Fibroblast of the conjunctiva (primary cell): ENCODE results near the gene SPINT3.
A peak's percentile ranks its signal among the peaks of the same experiment; 100 is the strongest.

ENCODE experiments used
- DNase-seq: peaks from one replicate; pipeline ENCODE4 v3.0.0-alpha.2; 2010; ENCODE audit warnings: low read depth

SPINT3 gene

GRCh38 chr20:45515147-45515913 is at the start of gene SPINT3:
TSS of gene SPINT3 (minus strand) at chr20:45515622. CDS start at chr20:45515608, 14 bp downstream.
- DNase-seq: no peak

GRCh38 chr20:45564760-45565276 is 49.4 kb upstream of the SPINT3 start:
- DNase-seq: no peak

GRCh38 chr20:45555198-45555597 is 39.8 kb upstream of the SPINT3 start:
- no peak for DNase-seq

GRCh38 chr20:45552456-45552855 is 37.0 kb upstream of the SPINT3 start:
- DNase-seq: no peak

- DNase-seq: no peak
Measured at GRCh38 chr20:45550765-45551164, 35.3 kb upstream of the SPINT3 start.

GRCh38 chr20:45548410-45548809 is 33.0 kb upstream of the SPINT3 start:
- no peak for DNase-seq

GRCh38 chr20:45547206-45547770 is 31.9 kb upstream of the SPINT3 start, which contains the start of gene EPPIN:
TSS of gene EPPIN (minus strand) at chr20:45547401. CDS start at chr20:45547357, 44 bp downstream.
- DNase-seq: no peak

- peak; percentile 24 for DNase-seq
Measured at GRCh38 chr20:45545754-45546453, 30.5 kb upstream of the SPINT3 start.

- DNase-seq: no peak
Measured at GRCh38 chr20:45545351-45545750, 29.9 kb upstream of the SPINT3 start.

- no peak for DNase-seq
Measured at GRCh38 chr20:45539382-45539781, 24.0 kb upstream of the SPINT3 start, which contains the start of gene WFDC6. TSS of gene WFDC6 (minus strand) at chr20:45539482. CDS start at chr20:45539407, 75 bp downstream.

- no peak for DNase-seq
Measured at GRCh38 chr20:45538209-45538799, 22.9 kb upstream of the SPINT3 start.

GRCh38 chr20:45527294-45527693 is 11.9 kb upstream of the SPINT3 start:
- no peak for DNase-seq

GRCh38 chr20:45523821-45524220 is 8.4 kb upstream of the SPINT3 start:
- no peak for DNase-seq

- no peak for DNase-seq
Measured at GRCh38 chr20:45518282-45518681, 2.9 kb upstream of the SPINT3 start.

- no peak for DNase-seq
Measured at GRCh38 chr20:45510242-45510862, 5.1 kb downstream of the SPINT3 start.

- no peak for DNase-seq
Measured at GRCh38 chr20:45509091-45509490, 6.3 kb downstream of the SPINT3 start.

- no peak for DNase-seq
Measured at GRCh38 chr20:45508068-45508886, 7.1 kb downstream of the SPINT3 start.

GRCh38 chr20:45507011-45507820 is 8.2 kb downstream of the SPINT3 start:
- no peak for DNase-seq

GRCh38 chr20:45506398-45506797 is 9.0 kb downstream of the SPINT3 start:
- no peak for DNase-seq

- no peak for DNase-seq
Measured at GRCh38 chr20:45503403-45503802, 12.0 kb downstream of the SPINT3 start.
